Measurements from ENCODE around the gene ZNF391.

Gene ZNF391

DNA sequence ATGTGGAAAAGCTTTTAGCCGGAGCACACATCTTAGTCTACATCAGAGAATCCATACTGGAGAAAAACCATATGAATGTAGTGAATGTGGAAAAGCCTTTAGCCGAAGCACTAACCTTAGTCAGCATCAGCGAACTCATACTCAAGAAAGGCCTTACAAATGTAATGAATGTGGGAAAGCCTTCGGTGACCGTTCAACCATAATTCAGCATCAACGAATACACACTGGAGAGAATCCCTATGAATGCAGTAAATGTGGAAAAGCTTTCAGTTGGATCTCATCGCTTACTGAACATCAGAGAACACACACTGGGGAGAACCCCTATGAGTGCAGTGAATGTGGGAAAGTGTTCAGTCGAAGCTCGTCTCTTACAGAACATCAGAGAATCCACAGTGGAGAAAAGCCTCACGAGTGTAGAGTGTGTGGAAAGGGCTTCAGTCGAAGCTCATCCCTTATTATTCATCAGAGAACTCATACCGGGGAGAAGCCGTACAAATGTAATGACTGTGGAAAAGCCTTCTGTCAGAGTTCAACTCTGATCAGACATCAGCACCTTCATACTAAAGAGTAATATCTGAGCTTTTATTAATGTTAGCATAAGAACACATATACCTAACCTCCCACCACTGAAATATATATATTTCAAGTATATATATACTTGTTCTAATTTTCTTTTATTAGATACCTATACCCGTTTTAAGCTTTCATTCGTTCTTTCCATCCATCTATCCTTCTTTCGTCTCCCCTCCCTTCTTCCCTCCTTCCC, 12.5 kb downstream of the ZNF391 start:
- TF ChIP-seq, protein P1, sequence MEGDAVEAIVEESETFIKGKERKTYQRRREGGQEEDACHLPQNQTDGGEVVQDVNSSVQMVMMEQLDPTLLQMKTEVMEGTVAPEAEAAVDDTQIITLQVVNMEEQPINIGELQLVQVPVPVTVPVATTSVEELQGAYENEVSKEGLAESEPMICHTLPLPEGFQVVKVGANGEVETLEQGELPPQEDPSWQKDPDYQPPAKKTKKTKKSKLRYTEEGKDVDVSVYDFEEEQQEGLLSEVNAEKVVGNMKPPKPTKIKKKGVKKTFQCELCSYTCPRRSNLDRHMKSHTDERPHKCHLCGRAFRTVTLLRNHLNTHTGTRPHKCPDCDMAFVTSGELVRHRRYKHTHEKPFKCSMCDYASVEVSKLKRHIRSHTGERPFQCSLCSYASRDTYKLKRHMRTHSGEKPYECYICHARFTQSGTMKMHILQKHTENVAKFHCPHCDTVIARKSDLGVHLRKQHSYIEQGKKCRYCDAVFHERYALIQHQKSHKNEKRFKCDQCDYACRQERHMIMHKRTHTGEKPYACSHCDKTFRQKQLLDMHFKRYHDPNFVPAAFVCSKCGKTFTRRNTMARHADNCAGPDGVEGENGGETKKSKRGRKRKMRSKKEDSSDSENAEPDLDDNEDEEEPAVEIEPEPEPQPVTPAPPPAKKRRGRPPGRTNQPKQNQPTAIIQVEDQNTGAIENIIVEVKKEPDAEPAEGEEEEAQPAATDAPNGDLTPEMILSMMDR (IDR thresholded peaks at IDR 0.05; ENCODE audit: low read depth, low read length), result no peak
- H3K4me3 ChIP-seq (ENCODE audit: low read depth, low read length), result no peak overlapping the region

DNA sequence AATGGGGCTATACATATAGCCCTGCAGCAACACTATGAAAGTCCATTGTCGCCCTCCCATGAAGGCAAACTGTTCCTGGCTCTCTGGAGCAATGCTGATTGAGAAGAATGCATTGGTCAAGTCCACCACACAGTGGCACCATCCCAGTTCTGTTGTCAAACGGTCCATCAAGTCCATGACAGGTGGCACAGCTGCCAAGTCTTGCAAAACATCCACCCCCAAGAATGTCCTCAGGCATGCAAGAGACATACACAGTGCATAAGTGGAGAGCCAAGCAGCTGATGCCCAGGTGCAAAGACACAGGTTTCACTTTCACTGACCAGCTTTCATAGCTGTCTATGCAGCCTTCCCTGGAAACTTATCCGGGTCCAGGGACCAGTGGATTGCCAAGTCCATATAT, 17.5 kb downstream of the ZNF391 start:
- H3K4me3 ChIP-seq (ENCODE audit: low read depth, low read length), result no peak overlapping the region
- TF ChIP-seq, protein P1 (IDR thresholded peaks at IDR 0.05; ENCODE audit: low read depth, low read length), result no peak

GRCh38 chr6:27407153-27407814, 18.7 kb downstream of the ZNF391 start:
- TF ChIP-seq, protein P1 (IDR thresholded peaks at IDR 0.05; ENCODE audit: low read depth, low read length), result no peak
- H3K4me3 ChIP-seq (ENCODE audit: low read depth, low read length), result no peak overlapping the region

DNA sequence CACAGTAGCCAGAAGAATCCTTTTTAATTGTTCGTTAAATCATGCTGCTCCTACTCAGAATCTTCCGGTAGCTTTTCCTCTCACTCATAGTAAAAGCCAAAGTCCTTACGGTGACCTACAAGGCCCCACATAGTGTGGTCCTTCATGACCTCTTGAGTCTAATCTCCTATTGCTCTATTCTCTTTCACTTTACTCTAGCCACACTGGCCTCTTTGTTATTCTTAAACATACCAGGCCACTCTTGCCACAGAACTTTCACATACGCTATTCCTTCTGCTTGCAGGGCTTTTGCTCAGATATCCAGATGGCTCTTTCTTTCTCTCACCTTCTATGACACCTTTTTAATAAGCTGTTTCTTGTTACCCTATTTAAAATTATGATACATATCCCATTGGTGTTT, 25.7 kb downstream of the ZNF391 start:
- TF ChIP-seq, protein P1 (IDR thresholded peaks at IDR 0.05; ENCODE audit: low read depth, low read length), result no peak

DNA sequence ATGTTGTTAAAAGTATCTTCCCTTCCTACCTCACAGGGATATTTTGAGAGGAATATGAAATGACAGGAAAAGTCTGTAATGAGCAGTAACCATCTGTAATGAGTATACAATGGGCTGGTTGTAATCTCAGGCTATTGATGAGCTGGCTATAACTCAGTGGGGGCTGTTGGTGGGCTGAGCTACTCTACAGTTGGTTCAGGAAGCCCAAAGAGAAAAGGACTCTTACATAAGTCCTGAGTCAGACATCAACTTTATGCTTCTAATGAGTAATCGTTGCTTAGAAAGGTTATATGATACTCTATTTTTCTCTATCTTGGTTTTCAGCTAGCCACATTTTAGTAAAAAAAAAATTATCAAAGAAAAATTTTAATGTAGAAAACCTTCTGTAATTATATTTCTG, 26.4 kb downstream of the ZNF391 start:
- TF ChIP-seq, protein P1 (IDR thresholded peaks at IDR 0.05; ENCODE audit: low read depth, low read length), result no peak
- no peak overlapping the region for H3K4me3 ChIP-seq (ENCODE audit: low read depth, low read length)

More for the DNA sequence above, 25.7 kb downstream of the ZNF391 start:
- H3K4me3 ChIP-seq (ENCODE audit: low read depth, low read length), result no peak overlapping the region

DNA sequence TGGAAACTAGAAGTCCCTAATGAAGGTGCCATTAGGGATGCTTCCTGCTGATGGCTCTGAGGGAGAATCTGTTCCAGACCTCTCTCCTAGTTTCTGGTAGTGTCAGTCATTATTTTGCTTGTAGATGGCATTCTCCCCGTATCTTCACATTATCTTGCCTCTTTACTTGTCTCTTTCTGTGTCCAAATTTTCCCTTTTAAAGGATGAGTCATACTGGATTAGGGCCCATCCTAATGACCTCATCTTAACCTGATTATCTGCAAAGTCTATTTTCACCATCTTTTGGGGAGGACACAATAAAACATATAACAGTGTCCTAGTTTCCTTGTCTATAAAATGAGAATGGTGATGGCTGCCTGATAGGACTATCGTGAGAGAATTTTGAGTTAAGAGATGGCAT, 27.3 kb downstream of the ZNF391 start:
- no peak overlapping the region for H3K4me3 ChIP-seq (ENCODE audit: low read depth, low read length)
- TF ChIP-seq, protein P1 (IDR thresholded peaks at IDR 0.05; ENCODE audit: low read depth, low read length), result no peak

GRCh38 chr6:27419363-27419762, 30.8 kb downstream of the ZNF391 start:
- H3K4me3 ChIP-seq (ENCODE audit: low read depth, low read length), result no peak overlapping the region
- TF ChIP-seq, protein P1 (IDR thresholded peaks at IDR 0.05; ENCODE audit: low read depth, low read length), result no peak
